HFF-Myc (cell line): ENCODE results near the gene PKNOX1.
"Not testable (repeated sequence)": the region's sequence is repeated elsewhere in the genome, so short reads cannot be mapped to it uniquely, and the experiment has no call there.

Experiments
- DNase-seq: peaks from one replicate; pipeline ENCODE4 v3.0.0-alpha.2; 2011; ENCODE audit warnings: low read depth; ENCODE audit errors: extremely low read depth
- H3K4me3 ChIP-seq: replicated peaks from 2 replicates; pipeline ENCODE4 v1.5.1; 2011; ENCODE audit warnings: low read depth, mild to moderate bottlenecking, control low read depth, low read length
- CTCF ChIP-seq: IDR thresholded peaks from 2 replicates; pipeline ENCODE4 v1.5.1; 2012; ENCODE audit warnings: mild to moderate bottlenecking, low read depth, low read length, control low read depth; ENCODE audit errors: missing control alignments

PKNOX1 gene

GRCh38 chr21:42973991-42974831 is at the start of gene PKNOX1:
TSS of gene PKNOX1 (plus strand) at chr21:42974562. CDS start at chr21:43004382, 29,820 bp downstream.
- peak within 1 kb of the TSS; percentile 81 for H3K4me3 ChIP-seq
- TF ChIP-seq CTCF = no peak
- DNase-seq = peak; percentile 94

GRCh38 chr21:42925114-42925926 is 49.0 kb upstream of the PKNOX1 start, which contains the start of gene ERVH48-1:
TSS of gene ERVH48-1 (minus strand) at chr21:42925630. CDS start at chr21:42919006, 6,624 bp downstream.
- no peak for DNase-seq
- no peak for TF ChIP-seq CTCF
- no peak within 1 kb of the TSS for H3K4me3 ChIP-seq

- DNase-seq, H3K4me3 ChIP-seq: not testable (repeated sequence)
These were observed 46.7 kb upstream of the PKNOX1 start for GRCh38 chr21:42927474-42928200.

GRCh38 chr21:42929969-42930368 is 44.4 kb upstream of the PKNOX1 start:
- H3K4me3 ChIP-seq = no peak overlapping the region
- TF ChIP-seq CTCF = no peak
- DNase-seq = no peak

GRCh38 chr21:42931560-42932235 is 42.7 kb upstream of the PKNOX1 start:
- TF ChIP-seq CTCF = no peak
- DNase-seq = no peak
- H3K4me3 ChIP-seq = no peak overlapping the region

- not testable (repeated sequence) for DNase-seq, H3K4me3 ChIP-seq
These were observed 41.8 kb upstream of the PKNOX1 start for GRCh38 chr21:42932378-42933136.

- DNase-seq, H3K4me3 ChIP-seq: not testable (repeated sequence)
These were observed 41.0 kb upstream of the PKNOX1 start for GRCh38 chr21:42933137-42933970.

GRCh38 chr21:42933973-42934372 is 40.4 kb upstream of the PKNOX1 start:
- not testable (repeated sequence) for DNase-seq, H3K4me3 ChIP-seq

GRCh38 chr21:42936360-42936759 is 38.0 kb upstream of the PKNOX1 start:
- not testable (repeated sequence) for DNase-seq, H3K4me3 ChIP-seq

GRCh38 chr21:42937034-42937940 is 37.1 kb upstream of the PKNOX1 start:
- DNase-seq, H3K4me3 ChIP-seq: not testable (repeated sequence)
